SK-N-MC (cell line): ENCODE measurements around the gene FBLN7.
"Not testable (repeated sequence)": the region's sequence is repeated elsewhere in the genome, so short reads cannot be mapped to it uniquely, and the experiment has no call there.

Experiments
- DNase-seq: peaks from one replicate; pipeline ENCODE4 v3.0.0-alpha.2; 2011; ENCODE audit warnings: low read depth, low spot score
- H3K27ac ChIP-seq: fragments of 200-600 bp; sonication (generic); 2 replicates; pipeline ENCODE4 v1.5.1; 2016; ENCODE audit warnings: mixed run types
- H3K36me3 ChIP-seq: fragments of 200-600 bp; sonication (generic); 2 replicates; pipeline ENCODE4 v1.6.1; 2017; ENCODE audit warnings: antibody characterized with exemption, low read length, mixed read lengths; ENCODE audit not compliant: insufficient read depth
- H3K4me3 ChIP-seq: fragments of 200-600 bp; sonication (generic); 2 replicates; pipeline ENCODE4 v1.5.1; 2016
- H3K9ac ChIP-seq: fragments of 200-600 bp; sonication (generic); 2 replicates; pipeline ENCODE4 v1.8.0; 2017; ENCODE audit warnings: mixed run types, mixed read lengths; ENCODE audit not compliant: insufficient read length
- H3K9me3 ChIP-seq: fragments of 200-600 bp; sonication (generic); 2 replicates; pipeline ENCODE4 v1.6.1; 2017; ENCODE audit warnings: low read depth, mild to moderate bottlenecking, antibody characterized with exemption, low read length, moderate library complexity, mixed read lengths
- EZH2 ChIP-seq: fragments of 200-600 bp; sonication (generic); IDR thresholded peaks from one replicate; pipeline ENCODE4 v1.6.1; 2017; ENCODE audit warnings: antibody characterized with exemption
- FOXP2 ChIP-seq: optimal IDR thresholded peaks from 2 replicates; pipeline ENCODE3; 2011; ENCODE audit warnings: mild to moderate bottlenecking, moderate library complexity; ENCODE audit not compliant: insufficient read depth; ENCODE audit errors: extremely low read length, control extremely low read depth
- POLR2AphosphoS5 ChIP-seq: IDR thresholded peaks from 2 replicates; pipeline ENCODE4 v1.6.1; 2012; ENCODE audit warnings: mild to moderate bottlenecking, low read depth, low read length, borderline replicate concordance

Gene FBLN7

GRCh38 chr2:112197868-112198267 lies 59.7 kb downstream of the FBLN7 start:
- no peak overlapping the region for H3K9ac ChIP-seq
- H3K4me3 ChIP-seq: no peak overlapping the region
- no peak for DNase-seq
- H3K27ac ChIP-seq: no peak overlapping the region
- no peaks in the 10 kb centered on the region for H3K36me3 ChIP-seq
- no peaks in the 10 kb centered on the region for H3K9me3 ChIP-seq
- TF ChIP-seq FOXP2: no peak
- no peak for TF ChIP-seq EZH2
- no peak for TF ChIP-seq POLR2AphosphoS5

GRCh38 chr2:112198780-112199179 lies 60.6 kb downstream of the FBLN7 start:
- H3K4me3 ChIP-seq: no peak overlapping the region
- no peak overlapping the region for H3K9ac ChIP-seq
- TF ChIP-seq EZH2: no peak
- no peak for TF ChIP-seq FOXP2
- no peak for TF ChIP-seq POLR2AphosphoS5
- H3K9me3 ChIP-seq: no peaks in the 10 kb centered on the region
- DNase-seq: no peak
- H3K36me3 ChIP-seq: no peaks in the 10 kb centered on the region
- H3K27ac ChIP-seq: no peak overlapping the region

- no peak for TF ChIP-seq EZH2
- no peak for TF ChIP-seq FOXP2
- TF ChIP-seq POLR2AphosphoS5: no peak
- Histone ChIP-seq H3K27ac (no peak overlapping the region), H3K9ac (no peak overlapping the region), H3K9me3 (no peaks in the 10 kb centered on the region), H3K36me3 (no peaks in the 10 kb centered on the region), H3K4me3 (no peak overlapping the region)
- DNase-seq: no peak
These were observed 61.0 kb downstream of the FBLN7 start for GRCh38 chr2:112199188-112199587.

- TF ChIP-seq POLR2AphosphoS5 (no peak), EZH2 (no peak), FOXP2 (no peak)
- Histone ChIP-seq H3K36me3 (no peaks in the 10 kb centered on the region), H3K4me3 (no peak overlapping the region), H3K9ac (no peak overlapping the region), H3K27ac (no peak overlapping the region), H3K9me3 (no peaks in the 10 kb centered on the region)
- DNase-seq: no peak
These were observed 63.7 kb downstream of the FBLN7 start for GRCh38 chr2:112201696-112202430.

GRCh38 chr2:112204411-112204810 lies 66.2 kb downstream of the FBLN7 start:
- no peak overlapping the region for H3K4me3 ChIP-seq
- H3K36me3 ChIP-seq: no peaks in the 10 kb centered on the region
- no peaks in the 10 kb centered on the region for H3K9me3 ChIP-seq
- no peak overlapping the region for H3K9ac ChIP-seq
- no peak for DNase-seq
- H3K27ac ChIP-seq: no peak overlapping the region
- TF ChIP-seq POLR2AphosphoS5: no peak
- TF ChIP-seq FOXP2: no peak
- TF ChIP-seq EZH2: no peak

GRCh38 chr2:112207905-112208304 lies 69.7 kb downstream of the FBLN7 start:
- H3K9ac ChIP-seq, H3K36me3 ChIP-seq, DNase-seq, H3K9me3 ChIP-seq, H3K27ac ChIP-seq, H3K4me3 ChIP-seq: not testable (repeated sequence)

- Histone ChIP-seq H3K36me3 (peaks cover 22% of the 10 kb centered on the region), H3K27ac (no peak overlapping the region), H3K4me3 (no peak overlapping the region), H3K9me3 (no peaks in the 10 kb centered on the region), H3K9ac (no peak overlapping the region)
- TF ChIP-seq FOXP2 (no peak), POLR2AphosphoS5 (no peak), EZH2 (no peak)
- DNase-seq: no peak
These were observed 78.0 kb downstream of the FBLN7 start for GRCh38 chr2:112216167-112216566.

- Histone ChIP-seq H3K9ac (no peak overlapping the region), H3K9me3 (no peaks in the 10 kb centered on the region; the same call in 1 of the 2 replicates), H3K36me3 (peaks cover 37% of the 10 kb centered on the region), H3K27ac (no peak overlapping the region), H3K4me3 (no peak overlapping the region)
- DNase-seq: no peak
- TF ChIP-seq FOXP2 (no peak), POLR2AphosphoS5 (no peak), EZH2 (no peak)
These were observed 79.7 kb downstream of the FBLN7 start for GRCh38 chr2:112217854-112218253.

- H3K27ac ChIP-seq: no peak overlapping the region
- H3K9ac ChIP-seq: no peak overlapping the region
- no peak for TF ChIP-seq POLR2AphosphoS5
- TF ChIP-seq FOXP2: no peak
- no peak for DNase-seq
- no peak overlapping the region for H3K4me3 ChIP-seq
- H3K36me3 ChIP-seq: peaks cover 31% of the 10 kb centered on the region
- no peaks in the 10 kb centered on the region; the same call in 1 of the 2 replicates for H3K9me3 ChIP-seq
These were observed 82.0 kb downstream of the FBLN7 start for GRCh38 chr2:112220186-112220585.
